T47D (cell line): ENCODE data around the gene NUMBL.
"Not testable (repeated sequence)": the region's sequence is repeated elsewhere in the genome, so short reads cannot be mapped to it uniquely, and the experiment has no call there.

Source experiments
- DNase-seq, 2 experiments: peaks; one replicate each; pipeline versions ENCODE4 v3.0.0 to v3.0.0-alpha.2; 2011 to 2012; ENCODE audit warnings: low read depth in 1 of 2, low spot score in 1 of 2
- JUND ChIP-seq: IDR thresholded peaks from 2 replicates; pipeline ENCODE4 v1.6.1; 2012; ENCODE audit warnings: low read depth
- in situ Hi-C: cut with HindIII; loops from 2 replicates; pipeline ENCODE4 v1.10.0; 2016; ENCODE audit warnings: low sequenced_read_pairs, low pct_unique_long_range_greater_than_20kb

Gene NUMBL

DNA sequence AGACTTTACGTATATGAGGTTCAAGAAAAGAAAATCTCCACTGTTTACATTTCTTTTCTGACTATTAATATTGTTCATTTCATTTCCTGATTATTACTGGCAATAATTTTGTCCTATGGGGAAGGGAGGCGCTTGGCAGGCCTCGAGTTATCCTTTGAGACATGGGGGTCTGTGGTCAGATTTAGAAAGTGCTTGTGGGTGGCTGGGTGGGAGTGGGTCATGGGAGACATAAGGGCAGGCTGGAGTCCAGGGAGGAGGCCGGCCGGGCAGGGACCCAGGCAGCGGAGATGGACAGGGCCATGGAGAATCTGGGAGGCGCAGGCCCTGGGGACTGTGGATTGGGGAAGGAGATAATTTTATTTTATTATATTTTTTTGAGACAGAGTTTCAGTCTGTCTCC, 49.2 kb downstream of the NUMBL start:
- DNase-seq = no peak
- in situ Hi-C loops = no loop called here
- TF ChIP-seq JUND = no peak

- in situ Hi-C loops = no loop called here
- no peak for DNase-seq
These were observed 49.7 kb downstream of the NUMBL start for GRCh38 chr19:40640744-40641143.

DNA sequence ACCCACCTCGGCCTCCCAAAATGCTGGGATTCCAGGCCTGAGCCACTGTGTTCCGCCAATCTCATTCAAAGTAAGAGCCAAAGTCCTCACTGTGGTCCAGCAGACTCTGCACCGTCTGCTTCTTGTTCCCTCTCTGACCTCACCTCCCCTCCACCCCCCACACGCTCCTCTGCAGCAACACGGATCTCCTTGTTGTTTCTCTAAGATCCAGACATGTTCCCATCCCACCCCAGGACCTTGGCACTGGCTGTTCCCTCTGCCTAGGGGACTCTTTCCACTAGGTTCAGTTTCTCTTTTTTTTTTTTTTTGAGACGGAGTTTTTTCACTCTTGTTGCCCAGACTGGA, 50.8 kb downstream of the NUMBL start:
- DNase-seq = no peak
- no peak for TF ChIP-seq JUND
- in situ Hi-C loops = no loop called here

More at GRCh38 chr19:40640744-40641143, 49.7 kb downstream of the NUMBL start:
- no peak for TF ChIP-seq JUND

DNA sequence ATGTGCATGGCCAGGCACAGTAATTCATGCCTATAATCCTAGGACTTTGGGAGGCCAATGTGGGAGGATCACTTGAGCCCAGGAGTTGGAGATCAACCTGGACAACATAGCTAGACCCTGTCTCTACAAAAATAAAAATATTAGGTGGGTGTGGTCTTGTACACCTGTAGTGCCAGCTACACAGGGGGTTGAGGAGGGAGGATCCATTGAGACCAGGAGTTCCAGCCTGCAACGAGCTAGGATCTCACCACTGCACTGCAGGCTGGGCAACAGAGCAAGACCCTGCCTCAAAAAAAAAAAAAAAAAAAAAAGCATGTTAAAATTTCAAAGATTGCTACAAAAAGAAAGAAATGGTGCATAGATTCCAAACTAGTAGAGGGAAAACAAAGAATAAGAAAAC, 52.1 kb downstream of the NUMBL start:
- TF ChIP-seq JUND = no peak
- in situ Hi-C loops = no loop called here
- no peak for DNase-seq

- TF ChIP-seq JUND = no peak
- no peak for DNase-seq
- in situ Hi-C loops = no loop called here
These were observed 57.2 kb downstream of the NUMBL start for GRCh38 chr19:40633207-40633606.

- no peak for DNase-seq
- TF ChIP-seq JUND = no peak
- in situ Hi-C loops = no loop called here
These were observed 58.0 kb downstream of the NUMBL start for GRCh38 chr19:40632311-40633036.

DNA sequence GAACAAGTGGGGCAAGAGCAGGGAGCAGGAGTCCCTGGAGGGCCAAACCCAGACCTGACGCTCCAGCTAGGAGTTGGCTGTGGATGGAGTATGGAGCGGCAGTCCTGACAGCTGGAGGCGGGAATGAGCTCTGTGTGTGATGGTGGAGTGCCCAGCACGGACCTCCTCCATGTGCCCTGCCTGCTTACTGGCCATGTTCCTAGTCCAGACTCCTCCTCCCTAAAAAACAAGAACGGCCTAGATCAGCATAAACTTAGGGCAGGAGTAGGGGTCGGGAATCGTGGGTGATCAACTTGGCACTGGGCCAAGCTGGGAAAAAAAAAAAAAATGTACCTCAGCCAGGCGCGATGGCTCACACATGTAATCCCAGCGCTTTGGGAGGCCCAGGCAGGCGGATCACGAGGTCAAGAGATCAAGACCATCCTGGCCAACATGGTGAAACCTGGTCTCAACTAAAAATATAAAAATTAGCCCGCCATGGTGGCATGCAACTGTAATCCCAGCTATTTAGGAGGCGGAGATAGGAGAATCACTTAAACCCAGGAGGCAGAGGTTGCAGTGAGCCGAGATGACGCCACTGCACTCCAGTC, 59.8 kb downstream of the NUMBL start:
- in situ Hi-C loops = no loop called here
- DNase-seq = no peak
- no peak for TF ChIP-seq JUND

DNA sequence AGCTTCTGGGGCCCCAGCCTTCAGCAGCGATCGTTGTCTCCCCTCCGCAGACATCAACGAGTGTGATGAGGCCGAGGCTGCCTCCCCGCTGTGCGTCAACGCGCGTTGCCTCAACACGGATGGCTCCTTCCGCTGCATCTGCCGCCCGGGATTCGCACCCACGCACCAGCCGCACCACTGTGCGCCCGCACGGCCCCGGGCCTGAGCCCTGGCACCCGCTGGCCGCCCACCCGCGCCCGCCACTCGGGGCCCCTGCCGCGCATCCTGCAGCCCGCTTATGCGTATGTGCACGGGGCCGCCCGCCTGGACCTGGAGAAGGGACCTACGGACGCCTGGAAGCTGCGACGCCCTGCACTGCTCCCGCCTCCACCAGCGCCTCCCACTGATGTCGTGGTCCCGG, 61.1 kb downstream of the NUMBL start:
- in situ Hi-C loops = no loop called here
- no peak for DNase-seq
- no peak for TF ChIP-seq JUND

GRCh38 chr19:40627486-40628279, 62.8 kb downstream of the NUMBL start:
- in situ Hi-C loops = no loop called here
- TF ChIP-seq JUND = no peak
- no peak for DNase-seq

DNA sequence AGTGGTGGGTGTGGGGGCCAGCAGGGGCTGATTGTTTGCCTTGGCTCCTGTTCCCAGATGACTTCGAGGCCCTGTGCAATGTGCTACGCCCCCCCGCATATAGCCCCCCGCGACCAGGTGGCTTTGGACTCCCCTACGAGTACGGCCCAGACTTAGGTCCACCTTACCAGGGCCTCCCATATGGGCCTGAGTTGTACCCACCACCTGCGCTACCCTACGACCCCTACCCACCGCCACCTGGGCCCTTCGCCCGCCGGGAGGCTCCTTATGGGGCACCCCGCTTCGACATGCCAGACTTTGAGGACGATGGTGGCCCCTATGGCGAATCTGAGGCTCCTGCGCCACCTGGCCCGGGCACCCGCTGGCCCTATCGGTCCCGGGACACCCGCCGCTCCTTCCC, 63.5 kb downstream of the NUMBL start:
- no peak for TF ChIP-seq JUND
- no peak for DNase-seq
- in situ Hi-C loops = no loop called here

GRCh38 chr19:40625406-40626120, 64.9 kb downstream of the NUMBL start:
- in situ Hi-C loops = no loop called here
- no peak for DNase-seq
- no peak for TF ChIP-seq JUND

DNA sequence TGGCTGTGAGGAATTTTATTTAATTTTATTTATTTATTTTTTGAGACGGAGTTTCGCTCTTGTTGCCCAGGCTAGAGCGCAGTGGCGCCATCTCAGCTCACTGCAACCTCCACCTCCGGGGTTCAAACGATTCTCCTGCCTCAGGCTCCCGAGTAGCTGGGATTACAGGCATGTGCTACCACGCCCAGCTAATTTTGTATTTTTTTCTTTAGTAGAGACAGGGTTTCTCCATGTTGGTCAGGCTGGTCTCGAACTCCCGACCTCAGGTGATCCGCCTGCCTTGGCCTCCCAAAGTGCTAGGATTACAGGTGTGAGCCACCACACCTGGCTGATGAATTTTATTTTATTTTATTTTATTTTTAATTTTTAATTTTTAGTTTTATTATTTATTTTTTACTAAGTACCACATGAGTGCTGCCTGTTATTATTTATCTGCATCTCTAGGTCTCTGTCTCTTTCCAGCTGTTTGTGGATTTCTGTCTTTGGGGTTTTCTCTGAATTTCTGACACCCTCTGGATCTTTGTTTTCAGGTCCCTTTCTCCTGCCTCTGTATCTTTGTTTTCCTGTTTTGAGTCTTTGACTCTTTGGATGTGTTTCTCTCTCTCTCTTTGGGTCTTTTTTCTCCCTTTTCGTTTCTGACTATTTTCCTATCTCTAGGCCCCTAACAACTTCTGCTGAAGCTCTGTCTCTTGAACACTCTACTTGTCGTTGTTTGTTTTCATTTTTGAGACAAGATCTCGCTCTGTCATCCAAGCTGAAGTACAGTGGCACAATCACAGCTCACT, 65.9 kb downstream of the NUMBL start:
- DNase-seq, in situ Hi-C loops: not testable (repeated sequence)
